ENCODE data around the gene COL4A3.

COL4A3 gene

DNA sequence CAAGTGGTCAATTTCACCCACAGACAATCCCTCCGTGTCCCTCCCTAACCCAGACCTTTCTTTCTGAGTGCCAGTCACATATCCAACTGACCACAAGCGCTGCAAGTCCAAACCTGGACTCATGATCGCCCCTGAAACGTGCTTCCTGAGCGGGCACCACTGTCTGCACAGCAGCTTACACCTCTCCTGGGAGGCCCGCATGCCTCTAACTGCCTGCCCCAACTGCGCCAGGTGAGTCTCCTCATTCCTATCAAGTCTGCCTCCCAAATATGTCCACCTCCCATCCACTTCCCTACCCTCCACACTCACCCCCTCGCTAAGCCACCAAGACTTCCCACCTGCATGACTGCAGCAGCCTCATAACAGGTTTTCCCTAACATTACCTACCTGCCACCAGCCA lies 33.8 kb upstream of the COL4A3 start:
- DNase-seq (ENCODE audit: insufficient read length, low spot score) (no peak), FAIRE-seq (no peak)
- TF ChIP-seq POLR2A (IDR thresholded peaks at IDR 0.05; ENCODE audit: low read depth, low read length) (no peak), POU2F2 (IDR thresholded peaks at IDR 0.05; ENCODE audit: low read depth, low read length) (no peak), PAX5 (IDR thresholded peaks at IDR 0.05; ENCODE audit: insufficient read depth, low read length, severe bottlenecking) (no peak)

DNA sequence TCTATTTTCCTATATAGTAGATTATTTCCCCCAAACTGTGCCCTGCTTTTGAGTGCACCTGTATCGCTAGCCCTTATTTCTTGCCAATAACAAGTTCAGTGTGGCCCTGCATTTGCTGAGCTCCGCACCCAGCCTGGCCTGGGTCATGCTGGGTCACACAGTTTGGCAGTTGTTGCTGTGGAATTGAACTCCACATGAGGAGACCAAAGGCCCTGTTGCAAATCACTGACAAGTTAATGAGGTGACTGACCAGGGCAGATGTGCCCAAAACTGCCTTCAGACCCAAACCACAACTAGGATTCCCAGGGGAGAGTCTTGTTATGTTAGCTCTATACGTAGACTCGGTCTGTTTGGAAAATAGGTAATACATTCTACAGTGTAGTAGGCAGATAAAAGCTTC lies 31.4 kb upstream of the COL4A3 start:
- TF ChIP-seq PAX5 (IDR thresholded peaks at IDR 0.05; ENCODE audit: insufficient read depth, low read length, severe bottlenecking) (no peak), POLR2AphosphoS5 (IDR thresholded peaks at IDR 0.05; ENCODE audit: low read depth, low read length) (no peak), POU2F2 (IDR thresholded peaks at IDR 0.05; ENCODE audit: low read depth, low read length) (no peak), SPI1 (IDR thresholded peaks at IDR 0.05; ENCODE audit: low read depth, low read length) (no peak), TAF1 (IDR thresholded peaks at IDR 0.05; ENCODE audit: low read depth, low read length) (no peak), POLR2A (IDR thresholded peaks at IDR 0.05; ENCODE audit: low read depth, low read length) (no peak)
- DNase-seq (ENCODE audit: insufficient read length, low spot score) = no peak
- no peak for FAIRE-seq

- TF ChIP-seq POU2F2 (IDR thresholded peaks at IDR 0.05; ENCODE audit: low read depth, low read length) (no peak), SPI1 (IDR thresholded peaks at IDR 0.05; ENCODE audit: low read depth, low read length) (no peak), PAX5 (IDR thresholded peaks at IDR 0.05; ENCODE audit: insufficient read depth, low read length, severe bottlenecking) (no peak), POLR2AphosphoS5 (IDR thresholded peaks at IDR 0.05; ENCODE audit: low read depth, low read length) (no peak), POLR2A (IDR thresholded peaks at IDR 0.05; ENCODE audit: low read depth, low read length) (no peak), TAF1 (IDR thresholded peaks at IDR 0.05; ENCODE audit: low read depth, low read length) (no peak)
- FAIRE-seq (no peak), DNase-seq (ENCODE audit: insufficient read length, low spot score) (no peak)
Measured at GRCh38 chr2:227134591-227134990, 29.8 kb upstream of the COL4A3 start.

DNA sequence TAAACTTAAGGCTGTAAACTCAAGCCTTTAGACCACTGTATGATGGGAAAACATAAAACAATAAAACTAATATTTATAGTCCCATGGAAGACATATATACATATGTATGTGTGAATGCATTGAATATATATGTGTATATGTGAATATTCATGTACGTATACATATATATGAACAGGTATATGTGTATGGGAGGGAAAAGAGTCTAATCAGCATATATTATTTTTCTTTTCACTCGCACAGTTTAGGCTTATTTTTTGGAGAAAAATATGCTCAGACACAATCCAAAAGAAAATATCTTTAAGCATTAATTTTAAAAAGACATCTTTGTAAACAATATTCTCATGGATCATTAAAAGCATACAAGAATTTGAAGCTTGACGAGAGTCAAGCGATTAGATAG lies 23.1 kb upstream of the COL4A3 start:
- FAIRE-seq (no peak), DNase-seq (ENCODE audit: insufficient read length, low spot score) (no peak)
- TF ChIP-seq POLR2A (IDR thresholded peaks at IDR 0.05; ENCODE audit: low read depth, low read length) = no peak
- TF ChIP-seq POLR2AphosphoS5 (IDR thresholded peaks at IDR 0.05; ENCODE audit: low read depth, low read length) = no peak
- no peak for TF ChIP-seq POU2F2 (IDR thresholded peaks at IDR 0.05; ENCODE audit: low read depth, low read length)
- no peak for TF ChIP-seq PAX5 (IDR thresholded peaks at IDR 0.05; ENCODE audit: insufficient read depth, low read length, severe bottlenecking)
- TF ChIP-seq SPI1 (IDR thresholded peaks at IDR 0.05; ENCODE audit: low read depth, low read length) = no peak
- TF ChIP-seq TAF1 (IDR thresholded peaks at IDR 0.05; ENCODE audit: low read depth, low read length) = no peak

DNA sequence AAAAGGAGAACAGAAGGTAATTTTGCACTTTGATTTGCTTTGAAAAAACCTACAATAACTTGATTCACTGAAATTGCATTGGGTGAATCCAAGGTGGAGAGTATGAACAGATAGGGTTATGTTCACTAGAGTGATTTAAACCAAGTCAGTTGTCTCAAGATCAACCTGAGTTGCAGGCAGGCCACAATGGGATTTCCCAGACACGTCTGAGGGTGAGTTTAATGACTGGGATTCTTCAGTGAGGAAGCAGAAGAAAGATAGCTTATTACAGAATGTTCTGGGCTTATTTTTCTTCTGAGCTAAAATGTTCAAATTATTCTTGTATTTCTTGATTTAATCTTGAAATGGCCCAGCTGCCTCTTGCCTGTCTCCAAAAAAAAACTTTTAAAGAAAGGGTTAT lies 20.5 kb upstream of the COL4A3 start:
- DNase-seq (ENCODE audit: insufficient read length, low spot score) (no peak), FAIRE-seq (no peak)
- no peak for TF ChIP-seq POLR2A (IDR thresholded peaks at IDR 0.05; ENCODE audit: low read depth, low read length)
- TF ChIP-seq PAX5 (IDR thresholded peaks at IDR 0.05; ENCODE audit: insufficient read depth, low read length, severe bottlenecking) = no peak
- TF ChIP-seq SPI1 (IDR thresholded peaks at IDR 0.05; ENCODE audit: low read depth, low read length) = no peak
- TF ChIP-seq POU2F2 (IDR thresholded peaks at IDR 0.05; ENCODE audit: low read depth, low read length) = no peak
- no peak for TF ChIP-seq TAF1 (IDR thresholded peaks at IDR 0.05; ENCODE audit: low read depth, low read length)

- TF ChIP-seq SPI1 (IDR thresholded peaks at IDR 0.05; ENCODE audit: low read depth, low read length) (no peak), TAF1 (IDR thresholded peaks at IDR 0.05; ENCODE audit: low read depth, low read length) (no peak), POU2F2 (IDR thresholded peaks at IDR 0.05; ENCODE audit: low read depth, low read length) (no peak), PAX5 (IDR thresholded peaks at IDR 0.05; ENCODE audit: insufficient read depth, low read length, severe bottlenecking) (no peak), POLR2A (IDR thresholded peaks at IDR 0.05; ENCODE audit: low read depth, low read length) (no peak), POLR2AphosphoS5 (IDR thresholded peaks at IDR 0.05; ENCODE audit: low read depth, low read length) (no peak)
- no peak for DNase-seq (ENCODE audit: insufficient read length, low spot score)
- FAIRE-seq = no peak
Measured at GRCh38 chr2:227146456-227146855, 18.0 kb upstream of the COL4A3 start.

DNA sequence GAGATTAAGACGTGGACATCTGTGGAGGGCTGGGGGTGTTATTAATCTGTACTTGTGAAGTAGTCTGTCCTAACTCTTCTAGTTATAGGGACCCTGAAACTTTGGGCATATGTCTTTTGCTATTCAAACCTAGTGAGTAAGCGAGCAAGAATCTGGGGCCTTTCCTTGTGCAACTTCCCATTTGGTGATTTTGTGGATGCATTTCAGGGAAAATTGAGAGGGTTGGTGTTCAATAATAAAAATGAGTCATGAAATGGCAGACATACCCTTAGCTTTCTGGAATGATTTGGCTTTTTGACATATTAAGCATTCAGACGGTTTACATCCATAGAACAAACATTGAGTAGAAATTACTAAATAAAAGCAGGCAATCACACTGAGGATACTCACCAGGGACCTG lies 17.4 kb upstream of the COL4A3 start:
- TF ChIP-seq POU2F2 (IDR thresholded peaks at IDR 0.05; ENCODE audit: low read depth, low read length) (no peak), POLR2A (IDR thresholded peaks at IDR 0.05; ENCODE audit: low read depth, low read length) (no peak), SPI1 (IDR thresholded peaks at IDR 0.05; ENCODE audit: low read depth, low read length) (no peak), TAF1 (IDR thresholded peaks at IDR 0.05; ENCODE audit: low read depth, low read length) (no peak), POLR2AphosphoS5 (IDR thresholded peaks at IDR 0.05; ENCODE audit: low read depth, low read length) (no peak)
- DNase-seq (ENCODE audit: insufficient read length, low spot score) (no peak), FAIRE-seq (no peak)

DNA sequence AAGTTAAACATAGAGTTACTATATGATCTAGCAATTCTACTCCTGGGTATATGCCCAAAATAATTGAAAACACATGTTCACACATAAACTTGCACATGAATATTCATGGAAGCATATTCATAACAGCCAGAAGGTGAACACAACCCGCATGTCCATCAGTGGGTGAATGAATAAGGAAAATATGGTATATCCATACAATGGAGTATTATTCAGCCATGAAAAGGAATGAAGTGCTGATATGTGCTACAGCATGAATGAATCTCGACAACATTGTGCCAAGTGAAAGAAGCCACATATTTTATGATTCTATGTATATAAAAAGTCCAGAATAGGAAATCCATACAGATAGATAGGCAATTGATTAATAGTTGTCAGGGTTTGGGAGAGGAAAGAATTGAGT lies 16.3 kb upstream of the COL4A3 start:
- no peak for DNase-seq (ENCODE audit: insufficient read length, low spot score)
- TF ChIP-seq TAF1 (IDR thresholded peaks at IDR 0.05; ENCODE audit: low read depth, low read length) = no peak
- TF ChIP-seq POLR2A (IDR thresholded peaks at IDR 0.05; ENCODE audit: low read depth, low read length) = no peak
- TF ChIP-seq POLR2AphosphoS5 (IDR thresholded peaks at IDR 0.05; ENCODE audit: low read depth, low read length) = no peak
- TF ChIP-seq SPI1 (IDR thresholded peaks at IDR 0.05; ENCODE audit: low read depth, low read length) = no peak
- no peak for TF ChIP-seq POU2F2 (IDR thresholded peaks at IDR 0.05; ENCODE audit: low read depth, low read length)
- no peak for TF ChIP-seq PAX5 (IDR thresholded peaks at IDR 0.05; ENCODE audit: insufficient read depth, low read length, severe bottlenecking)
- no peak for FAIRE-seq

GRCh38 chr2:227150222-227150936 lies 14.0 kb upstream of the COL4A3 start:
- no peak for TF ChIP-seq POLR2AphosphoS5 (IDR thresholded peaks at IDR 0.05; ENCODE audit: low read depth, low read length)
- TF ChIP-seq POLR2A (IDR thresholded peaks at IDR 0.05; ENCODE audit: low read depth, low read length) = no peak
- no peak for TF ChIP-seq SPI1 (IDR thresholded peaks at IDR 0.05; ENCODE audit: low read depth, low read length)
- TF ChIP-seq PAX5 (IDR thresholded peaks at IDR 0.05; ENCODE audit: insufficient read depth, low read length, severe bottlenecking) = no peak
- TF ChIP-seq TAF1 (IDR thresholded peaks at IDR 0.05; ENCODE audit: low read depth, low read length) = no peak
- no peak for TF ChIP-seq POU2F2 (IDR thresholded peaks at IDR 0.05; ENCODE audit: low read depth, low read length)
- FAIRE-seq (no peak), DNase-seq (ENCODE audit: insufficient read length, low spot score) (no peak)

Measured in GM12891 (cell line).